ENCODE results near the gene ATP11A. TPM values are rescaled to one million over a fixed set of nuclear protein-coding genes. Genes with fewer than 3 reads are reported as not detected.

ATP11A gene
- total RNA-seq, 1 experiment from 2014 or later: 8.8 TPM

- no peak for DNase-seq (ENCODE audit: low spot score)
These were observed 70.0 kb downstream of the ATP11A start for GRCh38 chr13:112759827-112760226.

GRCh38 chr13:112760435-112760834 is 70.6 kb downstream of the ATP11A start:
- no peak for DNase-seq (ENCODE audit: low spot score)

DNA sequence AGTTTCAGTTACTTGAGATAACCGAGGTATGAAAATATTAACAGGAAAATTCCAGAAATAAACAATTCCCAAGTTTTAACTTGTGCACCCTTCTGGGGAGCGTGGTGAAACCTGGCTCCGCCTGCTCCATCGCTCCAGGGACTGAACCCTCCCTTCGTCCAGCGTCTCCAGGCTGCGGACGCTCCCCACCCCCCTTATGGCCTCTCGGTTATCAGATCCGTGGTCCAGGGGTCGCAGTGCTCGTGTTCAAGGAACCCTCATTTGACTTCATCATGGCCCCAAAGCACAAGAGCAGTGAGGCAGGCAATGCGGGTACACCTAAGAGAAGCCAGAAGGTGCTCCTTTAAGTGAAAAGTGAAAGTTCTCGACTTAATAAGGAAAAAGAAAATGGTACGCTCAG is 71.1 kb downstream of the ATP11A start:
- no peak for DNase-seq (ENCODE audit: low spot score)

DNA sequence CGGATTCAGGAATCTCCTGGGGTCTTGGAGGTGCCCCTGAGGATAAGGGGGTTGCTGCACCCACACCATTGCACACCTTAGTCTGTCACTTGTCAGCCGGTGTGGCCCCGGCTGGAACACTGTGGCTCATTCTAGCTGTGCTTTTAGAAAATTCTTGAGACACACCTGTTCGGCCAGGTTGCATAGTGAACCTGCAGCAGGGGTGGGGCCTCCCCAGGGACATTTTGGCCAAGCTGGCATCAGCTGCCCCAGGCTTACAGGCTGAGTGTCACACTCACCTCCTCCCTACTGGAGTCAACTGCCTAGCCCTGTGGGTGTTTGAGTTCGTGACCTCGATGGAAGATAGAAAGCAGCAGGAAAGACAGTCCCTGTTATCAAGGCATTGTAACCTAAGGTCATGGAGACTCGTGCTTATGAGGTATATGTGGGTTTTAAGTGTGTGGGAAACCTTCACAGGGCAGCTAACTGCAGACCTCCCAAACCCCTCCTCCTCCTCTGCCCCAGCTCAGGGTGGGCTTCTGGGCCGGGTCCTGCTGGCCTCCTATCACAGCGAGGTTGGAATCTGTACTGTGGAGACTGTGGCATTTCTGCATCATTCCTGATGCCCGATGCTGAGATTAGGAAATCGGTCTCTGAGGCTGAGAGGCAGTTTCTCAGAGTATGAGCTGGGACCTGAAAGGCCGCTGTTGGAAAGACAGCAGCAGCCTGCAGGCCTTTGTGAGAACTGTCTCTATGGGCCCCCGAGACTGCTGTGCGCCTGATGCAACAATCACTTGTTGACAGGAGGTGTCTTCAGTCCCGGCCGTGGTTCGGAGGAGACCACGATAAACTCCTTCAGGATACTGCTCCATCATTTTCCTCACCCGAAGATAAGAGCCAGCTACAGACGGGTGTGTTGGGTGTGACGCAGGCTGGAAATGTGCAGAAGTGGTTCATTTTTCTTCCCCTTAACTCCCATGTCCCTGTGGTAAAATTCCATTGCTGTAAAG is 72.2 kb downstream of the ATP11A start:
- no peak for DNase-seq (ENCODE audit: low spot score)

DNA sequence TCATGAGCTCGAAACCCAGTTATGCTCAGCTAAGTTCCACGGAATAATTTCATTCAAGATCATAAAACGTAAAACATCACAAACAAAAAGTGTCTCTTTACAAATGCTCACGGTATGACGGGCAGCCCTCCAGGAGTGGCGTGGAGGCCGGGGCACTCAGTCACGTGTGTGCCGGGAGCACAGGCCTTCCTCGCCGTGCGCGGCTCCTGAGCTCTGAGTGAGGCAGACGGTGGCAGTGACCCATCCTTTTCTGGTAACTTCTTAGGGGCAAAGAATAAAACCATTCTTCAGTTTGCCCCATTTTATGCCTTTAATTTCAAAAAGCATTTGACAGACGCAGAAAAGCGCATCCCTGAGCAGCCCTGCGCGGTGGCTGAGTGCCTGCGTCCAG is 72.8 kb downstream of the ATP11A start:
- no peak for DNase-seq (ENCODE audit: low spot score)

GRCh38 chr13:112764028-112764427 is 74.2 kb downstream of the ATP11A start:
- no peak for DNase-seq (ENCODE audit: low spot score)

DNA sequence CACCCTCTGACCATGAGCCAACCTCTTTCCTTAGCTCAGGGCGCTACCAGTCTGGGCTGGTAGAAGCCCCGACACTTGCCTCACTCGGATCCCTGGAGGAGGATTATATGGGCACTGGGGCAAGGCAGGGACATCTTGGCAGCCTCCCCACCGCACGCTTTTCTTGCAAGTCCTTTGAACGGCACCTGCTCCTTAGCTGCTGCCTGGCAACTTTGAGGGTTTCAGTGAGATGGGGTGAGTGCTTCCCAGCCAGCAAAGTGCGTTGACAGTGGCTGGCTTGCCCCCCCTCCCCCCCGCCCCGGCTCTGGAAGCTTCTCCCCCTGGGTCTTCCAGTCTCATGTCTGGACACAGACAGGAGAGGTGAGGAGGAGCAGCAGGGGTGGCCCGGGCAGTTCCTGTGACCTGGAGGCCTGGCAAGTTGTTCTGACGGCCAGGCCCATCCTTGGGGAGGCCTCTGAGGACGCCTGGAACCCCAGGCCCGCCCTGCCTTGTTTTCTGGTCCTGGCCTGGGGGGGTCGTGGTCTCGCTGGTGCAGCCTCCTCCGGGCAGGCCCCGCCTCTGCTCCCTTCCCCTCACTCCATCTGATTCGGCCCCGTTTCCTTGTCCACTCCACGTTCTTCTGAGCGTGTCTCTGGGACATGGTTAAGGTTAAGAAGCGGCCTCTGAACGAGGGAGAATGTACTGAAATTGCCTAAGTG is 75.2 kb downstream of the ATP11A start:
- no peak for DNase-seq (ENCODE audit: low spot score)

DNA sequence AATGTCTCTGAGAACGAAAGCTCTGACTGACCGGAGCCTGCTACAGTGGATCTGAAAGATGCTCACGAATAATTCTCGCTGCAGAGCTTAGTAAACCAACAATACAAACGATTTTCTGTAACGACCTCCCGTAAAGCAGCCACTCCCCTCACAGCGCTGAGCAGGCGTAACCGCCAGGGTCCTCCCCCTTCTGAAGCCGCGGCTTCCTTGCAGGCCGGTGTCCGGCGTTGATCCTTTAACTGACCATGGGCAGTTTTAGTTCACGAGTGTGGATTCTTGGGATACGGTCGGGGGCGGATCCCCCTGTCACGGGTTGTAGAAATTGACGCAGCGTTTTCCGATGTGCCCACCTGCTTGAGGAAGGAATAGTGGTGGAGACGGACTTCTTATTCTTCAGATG is 75.9 kb downstream of the ATP11A start:
- no peak for DNase-seq (ENCODE audit: low spot score)

GRCh38 chr13:112766336-112766735 is 76.5 kb downstream of the ATP11A start:
- DNase-seq (ENCODE audit: low spot score): no peak

GRCh38 chr13:112767506-112768471 is 78.0 kb downstream of the ATP11A start:
- DNase-seq (ENCODE audit: low spot score): no peak

- no peak for DNase-seq (ENCODE audit: low spot score)
These were observed 79.1 kb downstream of the ATP11A start for GRCh38 chr13:112768795-112769481.

DNA sequence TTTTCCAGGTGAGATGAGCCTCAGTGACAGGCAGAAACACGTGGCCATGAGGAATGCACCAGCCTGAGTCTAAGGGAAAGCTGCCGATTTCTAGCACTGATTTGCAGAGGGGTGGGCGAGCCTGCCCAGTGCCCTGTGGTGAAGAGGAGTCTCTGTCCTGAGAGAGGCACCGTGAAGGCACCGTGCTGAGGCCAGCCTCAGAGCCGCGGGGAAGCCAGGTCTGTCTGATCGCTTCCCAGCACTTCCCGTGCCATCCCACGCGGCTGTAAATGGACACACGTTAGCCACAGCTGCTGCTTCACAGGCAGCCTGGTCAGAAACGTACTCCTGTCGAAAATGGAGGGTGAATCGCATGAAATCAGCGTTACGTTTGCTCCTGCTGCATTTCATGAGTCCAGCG is 79.8 kb downstream of the ATP11A start:
- no peak for DNase-seq (ENCODE audit: low spot score)

DNA sequence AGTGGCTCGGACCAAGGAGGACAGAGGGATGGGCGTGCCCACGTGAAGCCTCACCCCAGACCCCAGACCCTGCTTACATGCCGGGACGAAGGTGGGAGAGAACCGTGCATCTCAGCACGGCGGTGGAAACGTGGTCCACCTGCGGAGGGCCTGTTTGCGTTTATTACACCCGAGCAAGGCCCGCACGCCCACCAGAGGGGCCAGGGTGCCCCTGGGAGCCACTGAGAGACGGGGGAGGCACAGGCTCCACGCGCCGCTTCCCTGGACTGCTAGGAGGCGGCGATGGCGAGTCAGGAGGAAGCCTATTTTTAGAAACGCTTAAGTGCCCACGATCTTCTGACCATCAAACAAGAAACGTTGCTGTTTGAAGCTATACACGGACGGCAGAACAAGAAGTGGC is 80.7 kb downstream of the ATP11A start:
- DNase-seq (ENCODE audit: low spot score): no peak

DNA sequence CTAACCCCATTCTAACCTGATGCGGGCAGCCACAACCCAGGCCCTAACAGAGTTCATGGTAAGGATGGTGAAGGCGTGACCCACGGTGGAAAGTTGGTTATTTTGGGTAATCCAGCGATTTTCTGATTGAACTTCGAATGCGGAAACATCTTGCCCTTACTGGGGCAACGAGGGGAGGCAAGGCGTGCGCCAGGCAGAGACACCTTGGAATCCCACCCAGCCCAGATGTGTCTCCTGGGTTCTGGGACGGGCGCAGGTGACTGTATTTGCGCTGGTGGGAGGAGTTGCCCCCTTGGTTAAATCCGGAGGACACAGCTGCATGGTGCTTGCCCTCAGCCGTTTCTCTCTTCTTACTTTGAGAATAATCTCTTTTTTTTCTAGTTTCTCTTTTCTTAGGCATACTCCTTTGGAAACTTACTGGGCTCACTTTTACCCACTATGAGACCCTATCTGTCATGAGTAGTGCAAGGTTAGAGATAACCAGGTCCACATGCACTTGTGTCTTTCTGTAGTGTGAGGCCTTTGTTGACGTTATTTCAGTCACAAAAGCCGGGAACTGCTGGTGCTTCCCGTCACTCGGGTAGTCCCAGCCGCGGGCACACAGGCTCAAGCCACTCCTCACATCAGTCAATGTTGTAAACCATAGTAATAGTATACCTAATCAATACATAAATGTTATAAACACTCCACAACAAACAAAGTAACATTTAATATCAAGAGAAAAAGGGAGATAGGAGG is 81.5 kb downstream of the ATP11A start:
- DNase-seq (ENCODE audit: low spot score): no peak

- no peak for DNase-seq (ENCODE audit: low spot score)
These were observed 82.2 kb downstream of the ATP11A start for GRCh38 chr13:112771877-112772538.

DNA sequence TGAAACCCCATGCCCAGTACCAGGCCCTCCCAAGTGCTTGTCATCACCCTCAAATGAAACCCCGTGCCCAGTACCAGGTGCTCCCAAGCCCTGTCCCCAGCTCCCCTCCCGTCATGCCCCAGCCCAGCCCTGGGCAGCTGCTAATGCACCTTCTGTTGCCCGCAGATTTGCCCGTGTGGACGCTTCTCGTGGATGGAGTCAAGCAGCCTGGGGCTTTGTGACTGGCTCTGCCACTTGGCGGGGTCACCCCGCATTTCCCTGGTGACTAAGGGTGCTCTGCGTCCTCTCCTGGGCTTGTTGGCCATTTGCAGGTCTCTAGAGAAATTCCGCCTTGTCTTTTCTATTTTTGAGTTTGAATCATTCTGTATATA is 82.7 kb downstream of the ATP11A start:
- no peak for DNase-seq (ENCODE audit: low spot score)

DNA sequence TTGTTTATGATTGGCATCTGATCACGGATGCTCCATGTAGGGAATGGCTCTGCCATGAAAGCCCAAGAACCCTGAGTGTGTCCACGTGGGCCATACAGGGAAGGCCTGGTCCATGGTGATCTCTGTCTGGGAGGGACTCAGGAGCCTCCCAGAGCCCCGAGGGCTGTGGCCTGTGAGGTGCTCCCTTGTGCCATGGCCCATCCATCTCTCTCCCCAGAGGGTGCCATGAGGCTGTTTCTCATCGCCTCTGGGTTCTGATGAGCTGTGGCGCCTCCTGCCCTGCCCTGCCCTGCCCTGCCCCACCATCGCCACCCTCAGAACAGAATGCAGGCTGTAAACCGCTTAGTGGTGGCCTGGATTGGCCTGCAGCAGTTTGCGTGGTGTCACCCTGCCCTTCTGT is 83.1 kb downstream of the ATP11A start:
- no peak for DNase-seq (ENCODE audit: low spot score)

DNA sequence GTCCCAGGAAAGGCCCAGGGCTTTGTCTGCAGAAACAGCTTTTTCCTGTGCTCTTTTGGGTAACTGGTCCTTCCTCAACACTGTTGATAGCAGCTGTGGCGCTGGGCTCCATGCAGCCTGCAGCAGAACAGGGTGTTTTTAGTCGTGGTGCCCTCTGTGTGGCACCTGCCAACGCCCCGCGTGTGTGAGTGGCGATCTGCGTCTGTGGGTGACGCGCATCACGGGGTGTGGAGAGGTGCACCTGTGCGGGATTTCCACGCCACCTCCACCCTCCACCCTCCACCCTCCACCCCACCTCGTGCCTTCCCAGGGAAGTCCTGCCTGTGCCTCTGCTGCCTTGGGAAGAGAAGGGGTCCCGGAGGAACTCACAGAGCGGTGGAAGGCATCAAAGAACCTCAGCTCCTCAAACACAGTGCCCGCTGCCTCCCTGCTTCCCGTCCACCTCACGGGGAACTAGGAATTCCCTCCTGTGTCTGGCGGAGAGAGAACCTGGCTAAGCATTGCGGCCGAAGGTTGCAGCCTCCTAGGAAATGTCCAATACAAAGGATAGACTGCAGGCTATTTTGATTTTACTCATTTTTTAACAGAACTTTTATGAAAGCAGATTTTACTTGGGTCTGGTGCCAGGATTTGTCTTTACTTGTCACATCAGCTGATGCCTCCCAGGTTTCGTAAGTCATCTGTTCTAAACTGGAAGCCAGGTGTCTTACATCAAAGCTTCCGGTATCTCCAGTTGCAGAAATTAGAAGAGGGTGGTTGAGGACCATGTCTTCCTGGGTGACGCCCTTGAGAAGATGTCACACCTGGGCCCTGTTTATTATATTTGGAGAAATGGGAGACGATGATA is 84.0 kb downstream of the ATP11A start:
- DNase-seq (ENCODE audit: low spot score): no peak

DNA sequence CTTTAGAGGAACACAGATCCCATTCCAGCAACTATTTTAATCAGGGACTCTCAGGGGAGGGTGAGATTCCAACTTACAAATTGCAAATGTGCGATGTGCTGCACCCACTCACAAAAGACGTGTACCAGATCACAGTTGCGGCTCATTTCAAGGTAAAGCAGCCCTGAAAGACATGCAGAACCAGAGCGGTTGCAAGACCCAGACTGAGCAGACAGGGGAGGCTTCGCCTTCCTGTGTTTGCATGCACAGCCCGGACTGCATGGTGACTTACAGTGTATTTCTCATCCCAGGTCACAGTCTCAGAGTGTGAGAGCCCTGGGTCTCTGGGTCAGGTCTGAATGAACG is 84.6 kb downstream of the ATP11A start:
- DNase-seq (ENCODE audit: low spot score): no peak

All from A172 (cell line).